Lower leg skin (tissue), 3 donors: ENCODE data around the gene CDKL2.

Experiments
- POLR2A ChIP-seq, 2 donors: fragments of 450-650 bp; IDR thresholded peaks; one replicate each; pipeline ENCODE4 v1.6.1; 2016 to 2017; ENCODE audit warnings: antibody characterized with exemption in 2 of 2, mild to moderate bottlenecking in 1 of 2, moderate library complexity in 1 of 2
- TF ChIP-seq, protein P1 (sequence below), 3 donors: fragments of 450-650 bp; IDR thresholded peaks; one replicate each; pipeline ENCODE4 v1.5.1; 2016; ENCODE audit warnings: antibody characterized with exemption in 3 of 3, mild to moderate bottlenecking in 3 of 3, moderate library complexity in 2 of 3

DNA sequence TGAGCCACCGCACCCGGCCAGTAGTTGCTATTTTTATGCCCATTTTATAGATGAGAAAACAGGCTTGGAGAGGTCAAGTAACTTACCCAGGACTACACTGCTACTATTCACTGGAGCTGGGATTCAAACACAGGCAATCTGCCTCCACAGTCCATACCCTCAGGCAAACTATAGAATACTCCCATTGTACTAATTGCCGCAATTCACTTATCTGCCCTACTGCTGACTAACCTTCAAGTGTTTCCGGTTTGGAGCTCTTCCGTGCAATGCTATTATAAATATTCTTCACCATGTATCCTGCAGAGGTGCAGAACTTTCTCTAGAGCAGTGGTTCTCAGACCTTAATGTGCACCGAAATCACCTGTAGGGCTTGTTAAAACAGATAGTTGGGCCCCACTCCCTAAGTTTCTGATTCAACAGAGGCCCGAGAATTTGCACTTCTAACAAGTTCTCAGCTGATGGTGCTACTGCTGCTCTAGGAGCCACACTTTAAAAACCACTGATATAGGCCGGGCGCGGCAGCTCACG is 44.7 kb upstream of the CDKL2 start:
- TF ChIP-seq POLR2A (IDR thresholded peaks at IDR 0.05) = no peak
- TF ChIP-seq, protein P1, sequence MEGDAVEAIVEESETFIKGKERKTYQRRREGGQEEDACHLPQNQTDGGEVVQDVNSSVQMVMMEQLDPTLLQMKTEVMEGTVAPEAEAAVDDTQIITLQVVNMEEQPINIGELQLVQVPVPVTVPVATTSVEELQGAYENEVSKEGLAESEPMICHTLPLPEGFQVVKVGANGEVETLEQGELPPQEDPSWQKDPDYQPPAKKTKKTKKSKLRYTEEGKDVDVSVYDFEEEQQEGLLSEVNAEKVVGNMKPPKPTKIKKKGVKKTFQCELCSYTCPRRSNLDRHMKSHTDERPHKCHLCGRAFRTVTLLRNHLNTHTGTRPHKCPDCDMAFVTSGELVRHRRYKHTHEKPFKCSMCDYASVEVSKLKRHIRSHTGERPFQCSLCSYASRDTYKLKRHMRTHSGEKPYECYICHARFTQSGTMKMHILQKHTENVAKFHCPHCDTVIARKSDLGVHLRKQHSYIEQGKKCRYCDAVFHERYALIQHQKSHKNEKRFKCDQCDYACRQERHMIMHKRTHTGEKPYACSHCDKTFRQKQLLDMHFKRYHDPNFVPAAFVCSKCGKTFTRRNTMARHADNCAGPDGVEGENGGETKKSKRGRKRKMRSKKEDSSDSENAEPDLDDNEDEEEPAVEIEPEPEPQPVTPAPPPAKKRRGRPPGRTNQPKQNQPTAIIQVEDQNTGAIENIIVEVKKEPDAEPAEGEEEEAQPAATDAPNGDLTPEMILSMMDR (IDR thresholded peaks at IDR 0.05) = no peak
